Upper lobe of left lung (tissue), 4 donors: ENCODE data around the gene APBA1.

Source experiments
- EP300 ChIP-seq, 4 donors: sonication (generic); formaldehyde crosslinking; IDR thresholded peaks; one replicate each; pipeline ENCODE4 v1.5.1; 2017; ENCODE audit warnings: antibody characterized with exemption in 4 of 4, control low read depth in 2 of 4
- POLR2A ChIP-seq, 4 donors: fragments of 450-650 bp; IDR thresholded peaks; one replicate each; pipeline ENCODE4 v1.5.1; 2016 to 2017; ENCODE audit warnings: antibody characterized with exemption in 4 of 4, mild to moderate bottlenecking in 2 of 4
- POLR2AphosphoS5 ChIP-seq, 2 donors: sonication (generic); formaldehyde crosslinking; IDR thresholded peaks; one replicate each; pipeline ENCODE4 v1.5.1; 2017; ENCODE audit warnings: antibody characterized with exemption in 2 of 2
- TF ChIP-seq, protein P1 (sequence below), 6 experiments: fragments of 450-650 bp in 4 of 6; fragments of 200-600 bp in 2 of 6; sonication (generic) in 2 of 6; IDR thresholded peaks; one replicate each; pipeline ENCODE4 v1.5.1; 2016 to 2019; ENCODE audit warnings: antibody characterized with exemption in 6 of 6

DNA sequence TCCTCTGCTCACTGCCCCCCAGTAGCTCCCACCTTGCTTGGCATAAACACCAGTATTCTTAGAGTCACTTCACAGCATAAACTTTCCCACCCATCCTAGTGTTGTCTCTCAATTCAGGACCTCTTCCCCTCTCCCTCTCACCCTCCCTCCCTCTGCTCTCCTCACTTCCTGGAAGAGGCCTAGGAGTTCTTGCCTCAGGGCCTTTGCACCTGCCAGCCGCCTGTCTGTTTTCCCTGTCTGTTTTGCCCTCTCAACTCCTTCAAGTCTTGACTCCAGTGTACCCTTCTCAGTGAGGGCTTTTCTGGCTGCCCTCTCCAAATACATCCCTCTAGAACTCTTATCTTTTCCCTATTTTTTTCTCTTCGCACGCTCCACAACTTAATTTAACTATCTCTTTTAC, 260.9 kb downstream of the APBA1 start:
- TF ChIP-seq POLR2AphosphoS5 (IDR thresholded peaks at IDR 0.05) (no peak), EP300 (IDR thresholded peaks at IDR 0.05) (no peak), POLR2A (IDR thresholded peaks at IDR 0.05) (no peak)
- TF ChIP-seq, protein P1, sequence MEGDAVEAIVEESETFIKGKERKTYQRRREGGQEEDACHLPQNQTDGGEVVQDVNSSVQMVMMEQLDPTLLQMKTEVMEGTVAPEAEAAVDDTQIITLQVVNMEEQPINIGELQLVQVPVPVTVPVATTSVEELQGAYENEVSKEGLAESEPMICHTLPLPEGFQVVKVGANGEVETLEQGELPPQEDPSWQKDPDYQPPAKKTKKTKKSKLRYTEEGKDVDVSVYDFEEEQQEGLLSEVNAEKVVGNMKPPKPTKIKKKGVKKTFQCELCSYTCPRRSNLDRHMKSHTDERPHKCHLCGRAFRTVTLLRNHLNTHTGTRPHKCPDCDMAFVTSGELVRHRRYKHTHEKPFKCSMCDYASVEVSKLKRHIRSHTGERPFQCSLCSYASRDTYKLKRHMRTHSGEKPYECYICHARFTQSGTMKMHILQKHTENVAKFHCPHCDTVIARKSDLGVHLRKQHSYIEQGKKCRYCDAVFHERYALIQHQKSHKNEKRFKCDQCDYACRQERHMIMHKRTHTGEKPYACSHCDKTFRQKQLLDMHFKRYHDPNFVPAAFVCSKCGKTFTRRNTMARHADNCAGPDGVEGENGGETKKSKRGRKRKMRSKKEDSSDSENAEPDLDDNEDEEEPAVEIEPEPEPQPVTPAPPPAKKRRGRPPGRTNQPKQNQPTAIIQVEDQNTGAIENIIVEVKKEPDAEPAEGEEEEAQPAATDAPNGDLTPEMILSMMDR (IDR thresholded peaks at IDR 0.05): no peak
